Cardiac muscle cell (in vitro differentiated cells and primary cell): ENCODE data around the gene WBP4. TPM values are rescaled to one million over a fixed set of nuclear protein-coding genes. Genes with fewer than 3 reads are reported as not detected.

Experiments used
- DNase-seq, 2 donors: peaks; one replicate each; pipeline versions ENCODE4 v3.0.0 to v3.0.0-alpha.2; 2010 to 2017; ENCODE audit warnings: low read depth in 1 of 2, low spot score in 1 of 2
- H3K27ac ChIP-seq: fragments of 200-600 bp; sonication (generic); 2 replicates; pipeline ENCODE4 v1.5.1; 2016
- H3K27me3 ChIP-seq: fragments of 200-600 bp; sonication (generic); 2 replicates; pipeline ENCODE4 v1.6.0; 2016; ENCODE audit warnings: control low read depth
- H3K36me3 ChIP-seq: fragments of 200-600 bp; sonication (generic); 2 replicates; pipeline ENCODE4 v1.5.1; 2016; ENCODE audit warnings: control low read depth
- H3K4me1 ChIP-seq: fragments of 200-600 bp; sonication (generic); 2 replicates; pipeline ENCODE4 v1.8.1; 2017; ENCODE audit warnings: low read depth, mild to moderate bottlenecking, mixed run types
- H3K4me3 ChIP-seq: fragments of 200-600 bp; sonication (generic); 2 replicates; pipeline ENCODE4 v1.5.1; 2016; ENCODE audit warnings: mild to moderate bottlenecking
- H3K9me3 ChIP-seq: fragments of 200-600 bp; sonication (generic); 2 replicates; pipeline ENCODE4 v1.5.1; 2017; ENCODE audit warnings: low read depth, mild to moderate bottlenecking, control low read depth
- polyA plus RNA-seq: library from polyadenylated mRNA; unstranded; fragments of >200 nt; fragmentation: Nextera tagmentation; extraction: Ambion mirVana; gene quantifications from 2 replicates; pipeline ENCODE4 v1.2.1, GENCODE V29; 2016
- total RNA-seq: library from RNA; depleted of rRNA; stranded (reverse); fragments of >200 nt; gene quantifications from 2 replicates; pipeline ENCODE4 v1.2.3, GENCODE V29; 2016
- TF ChIP-seq, protein P1 (sequence below): IDR thresholded peaks from 2 replicates; pipeline ENCODE4 v1.5.1; 2012; ENCODE audit warnings: low read depth, mild to moderate bottlenecking, low read length

Gene WBP4
- total and polyA plus RNA-seq, 2 experiments from 2014 or later: 8.1 to 9.9 TPM

DNA sequence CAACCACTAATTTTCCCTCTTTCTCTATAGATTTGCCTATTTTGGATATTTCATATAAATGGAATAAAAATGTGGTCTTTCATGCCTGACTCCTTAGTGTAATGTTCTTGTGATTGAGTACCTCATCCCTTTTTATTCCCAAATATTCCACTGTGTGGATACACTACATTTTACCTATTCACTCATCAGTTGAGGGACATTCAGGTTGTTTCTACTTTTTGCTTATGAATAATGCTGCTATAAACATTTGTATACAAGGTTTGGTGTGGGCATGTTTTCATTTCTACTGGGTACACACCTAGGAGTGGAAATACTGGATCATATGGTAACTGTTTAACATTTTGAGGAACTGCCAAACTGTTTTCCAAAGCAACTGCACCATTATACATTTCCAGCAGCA lies 5.1 kb upstream of the WBP4 start:
- H3K36me3 ChIP-seq: no peaks in the 10 kb centered on the region
- H3K27me3 ChIP-seq: no peaks in the 10 kb centered on the region

DNA sequence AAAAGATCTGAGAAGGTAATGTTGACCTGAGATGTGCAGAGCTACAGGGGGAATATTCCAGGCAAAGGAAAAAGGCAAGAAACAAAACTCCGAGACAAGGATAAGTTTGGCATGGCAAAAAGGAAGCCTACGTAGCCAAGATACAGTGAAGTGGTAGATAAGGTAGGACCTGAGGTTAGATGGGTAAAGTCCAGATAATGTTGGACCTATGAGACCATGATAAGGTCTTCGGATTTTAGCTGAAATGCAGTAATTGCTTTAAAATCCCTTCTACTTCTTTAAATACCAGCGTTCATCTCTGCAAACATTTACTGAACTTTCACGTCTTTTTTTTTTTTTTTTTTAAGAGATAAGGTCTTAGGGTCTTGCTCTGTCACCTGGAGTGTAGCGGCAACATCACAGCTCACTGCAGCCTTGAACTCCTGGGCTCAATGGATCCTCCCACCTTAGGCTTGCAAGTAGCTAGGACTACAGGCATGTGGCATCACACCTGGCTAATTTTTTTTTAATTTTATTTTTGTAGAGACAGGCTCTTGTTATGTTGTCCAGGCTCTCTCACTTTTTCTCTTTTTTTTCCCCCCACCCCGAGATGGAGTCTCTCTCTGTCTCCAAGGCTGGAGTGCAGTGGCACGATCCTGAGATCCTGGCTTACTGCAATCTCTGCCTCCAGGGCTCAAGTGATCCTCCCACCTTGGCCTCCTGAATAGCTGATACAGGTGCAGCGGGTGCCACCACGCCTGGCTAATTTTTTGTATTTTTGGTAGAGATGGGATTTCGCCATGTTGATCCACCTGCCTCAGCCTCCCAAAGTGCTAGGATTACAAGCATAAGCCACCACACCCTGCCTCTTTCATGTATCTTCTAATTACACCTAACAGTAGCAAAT lies 4.2 kb upstream of the WBP4 start:
- TF ChIP-seq, protein P1, sequence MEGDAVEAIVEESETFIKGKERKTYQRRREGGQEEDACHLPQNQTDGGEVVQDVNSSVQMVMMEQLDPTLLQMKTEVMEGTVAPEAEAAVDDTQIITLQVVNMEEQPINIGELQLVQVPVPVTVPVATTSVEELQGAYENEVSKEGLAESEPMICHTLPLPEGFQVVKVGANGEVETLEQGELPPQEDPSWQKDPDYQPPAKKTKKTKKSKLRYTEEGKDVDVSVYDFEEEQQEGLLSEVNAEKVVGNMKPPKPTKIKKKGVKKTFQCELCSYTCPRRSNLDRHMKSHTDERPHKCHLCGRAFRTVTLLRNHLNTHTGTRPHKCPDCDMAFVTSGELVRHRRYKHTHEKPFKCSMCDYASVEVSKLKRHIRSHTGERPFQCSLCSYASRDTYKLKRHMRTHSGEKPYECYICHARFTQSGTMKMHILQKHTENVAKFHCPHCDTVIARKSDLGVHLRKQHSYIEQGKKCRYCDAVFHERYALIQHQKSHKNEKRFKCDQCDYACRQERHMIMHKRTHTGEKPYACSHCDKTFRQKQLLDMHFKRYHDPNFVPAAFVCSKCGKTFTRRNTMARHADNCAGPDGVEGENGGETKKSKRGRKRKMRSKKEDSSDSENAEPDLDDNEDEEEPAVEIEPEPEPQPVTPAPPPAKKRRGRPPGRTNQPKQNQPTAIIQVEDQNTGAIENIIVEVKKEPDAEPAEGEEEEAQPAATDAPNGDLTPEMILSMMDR: no peak
- no peaks in the 10 kb centered on the region for H3K27me3 ChIP-seq
- peaks cover 16% of the 10 kb centered on the region for H3K4me1 ChIP-seq
- no peaks in the 10 kb centered on the region for H3K9me3 ChIP-seq
- no peak overlapping the region for H3K27ac ChIP-seq
- DNase-seq: no peak
- H3K36me3 ChIP-seq: no peaks in the 10 kb centered on the region
- no peak overlapping the region for H3K4me3 ChIP-seq

More for the DNA sequence above, 5.1 kb upstream of the WBP4 start:
- Histone ChIP-seq H3K9me3 (no peaks in the 10 kb centered on the region), H3K4me1 (peaks cover 16% of the 10 kb centered on the region), H3K4me3 (no peak overlapping the region), H3K27ac (no peak overlapping the region)
- no peak for DNase-seq
- TF ChIP-seq, protein P1: no peak

DNA sequence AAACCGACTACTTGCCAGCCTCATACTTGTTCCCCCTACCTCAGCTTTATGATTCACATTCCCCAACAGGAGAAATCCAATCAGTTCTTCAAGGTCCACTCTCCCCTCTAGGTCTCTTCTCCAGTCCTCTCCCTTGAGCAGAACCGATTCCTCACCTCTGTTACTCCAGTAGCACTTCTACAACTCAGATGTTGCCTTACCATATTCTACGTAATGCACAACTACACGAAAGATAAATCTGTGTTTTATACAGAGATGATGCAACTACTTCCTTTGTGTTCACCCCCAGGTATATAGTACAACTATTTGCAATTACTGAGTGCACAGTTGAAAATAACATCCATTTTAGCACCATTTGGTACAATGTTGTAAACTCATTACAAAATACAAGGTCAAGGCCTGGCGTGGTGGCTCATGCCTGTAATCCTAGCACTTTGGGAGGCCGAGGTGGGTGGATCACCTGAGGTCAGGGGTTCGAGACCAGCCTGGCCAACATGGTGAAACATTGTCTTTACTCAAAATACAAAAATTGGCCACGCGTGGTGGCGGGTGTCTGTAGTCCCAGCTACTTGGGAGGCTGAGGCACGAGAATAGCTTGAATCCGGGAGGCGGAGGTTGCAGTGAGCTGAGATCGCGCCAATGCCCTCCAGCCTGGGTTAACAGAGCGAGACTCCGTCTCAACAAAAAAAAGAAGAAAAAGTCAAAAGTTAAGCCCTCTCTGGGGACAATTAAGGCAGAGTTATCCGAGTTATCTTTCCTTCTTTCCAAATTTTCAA lies 2.8 kb upstream of the WBP4 start:
- H3K27ac ChIP-seq: peak overlapping the region; percentile 93
- H3K36me3 ChIP-seq: no peaks in the 10 kb centered on the region
- H3K4me1 ChIP-seq: peaks cover 26% of the 10 kb centered on the region
- TF ChIP-seq, protein P1: no peak
- no peaks in the 10 kb centered on the region for H3K27me3 ChIP-seq
- DNase-seq: peak in 1 of 2 donors; percentile 11
- no peaks in the 10 kb centered on the region for H3K9me3 ChIP-seq
- peak overlapping the region; percentile 95 for H3K4me3 ChIP-seq

GRCh38 chr13:41059456-41060081 lies 1.7 kb upstream of the WBP4 start:
- Histone ChIP-seq H3K9me3 (no peaks in the 10 kb centered on the region), H3K4me1 (peaks cover 19% of the 10 kb centered on the region), H3K36me3 (no peaks in the 10 kb centered on the region), H3K4me3 (peak overlapping the region; percentile 95), H3K27ac (peak overlapping the region; percentile 93), H3K27me3 (no peaks in the 10 kb centered on the region)
- TF ChIP-seq, protein P1: no peak
- no peak for DNase-seq

DNA sequence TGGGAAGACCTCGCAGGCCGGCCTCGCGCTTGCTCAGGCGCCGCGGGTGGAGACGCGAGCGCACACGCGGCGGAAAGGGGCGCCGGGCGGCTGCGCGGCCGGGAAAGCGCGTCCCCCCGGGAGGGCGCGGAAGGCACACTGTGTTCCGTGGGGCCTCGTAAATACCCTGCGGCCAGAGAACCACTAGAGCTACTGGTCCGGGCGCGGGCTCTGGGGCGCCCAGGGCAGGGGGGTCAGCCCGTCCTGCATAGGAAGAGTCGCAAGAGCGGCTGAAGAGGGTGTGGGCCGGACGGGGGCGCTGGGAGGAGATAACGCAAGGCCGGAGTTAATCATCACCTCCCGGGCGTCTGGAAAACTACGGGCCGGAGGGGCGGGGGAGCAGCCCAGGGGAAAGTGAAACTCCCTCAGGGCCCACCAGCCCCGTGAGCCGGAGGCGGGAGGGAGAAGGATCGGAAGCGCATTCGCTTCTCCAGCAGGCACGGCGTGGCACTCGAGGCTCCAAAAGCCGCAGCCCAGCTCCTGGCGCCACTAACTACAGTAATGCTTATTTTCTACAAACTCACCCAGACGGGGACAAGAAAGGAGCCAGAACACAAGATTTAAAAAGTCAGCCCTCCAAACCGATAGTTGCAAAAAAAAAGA lies 1.1 kb upstream of the WBP4 start:
- Histone ChIP-seq H3K4me1 (peaks cover 16% of the 10 kb centered on the region), H3K9me3 (no peaks in the 10 kb centered on the region), H3K27ac (peak overlapping the region; percentile 93), H3K27me3 (no peaks in the 10 kb centered on the region), H3K4me3 (peak overlapping the region; percentile 95), H3K36me3 (peaks cover under 1% of the 10 kb centered on the region)
- peak; percentile 90 to 93 for DNase-seq
- TF ChIP-seq, protein P1: peak; percentile 34
